K562 (cell line): Measurements from ENCODE around the gene SLAMF7. TPM values are rescaled to one million over a fixed set of nuclear protein-coding genes. Genes with fewer than 3 reads are reported as not detected.

Experiments used
- ATAC-seq: fragments of 200-7000 bp; cut with Tn5 transposase; 3 replicates; pipeline ENCODE4 v1.9.1; 2020; ENCODE audit warnings: moderate library complexity
- BruUV-seq: library from RNA; stranded (reverse); fragments of 400-500 nt; replicated peaks from 2 replicates; lab custom pipeline; 2021; lab: Mats Ljungman, UMichigan
- CTCF ChIA-PET: fragments of 300-600 bp; formaldehyde crosslinking; extraction: SDS; loops from one replicate; lab custom pipeline; 2021; ENCODE audit warnings: low intra/inter-chr PET ratio; lab: Yijun Ruan, JAX
- POLR2A ChIA-PET: fragments of 300-600, 350-650 bp; sonication (Branson Sonifier 250); formaldehyde crosslinking; extraction: SDS; loops from one replicate; lab custom pipeline; 2021; ENCODE audit warnings: antibody characterized with exemption, inconsistent platforms; lab: Yijun Ruan, JAX
- DNase-seq, 4 experiments: peaks; one replicate each; pipeline versions ENCODE4 v3.0.0 to v3.0.0-alpha.2; 2011 to 2018; ENCODE audit warnings: low spot score in 3 of 4, mixed read lengths in 3 of 4; ENCODE audit errors: extremely low read depth in 1 of 4
- FAIRE-seq: peaks from 2 replicates; lab custom pipeline; 2011; peaks lifted over from hg19 to GRCh38; lab: Jason Lieb, UNC
- H2AFZ ChIP-seq: 2 replicates; pipeline ENCODE4 v1.6.0; 2011; ENCODE audit warnings: low read depth, low read length, control low read depth, inconsistent platforms
- H3K27ac ChIP-seq: fragments of 200-600 bp; 3 replicates; pipeline ENCODE4 v1.8.0; 2011; ENCODE audit warnings: low read depth, mild to moderate bottlenecking, control low read depth, inconsistent platforms, low read length, moderate library complexity, mixed read lengths; ENCODE audit errors: extremely low read depth
- H3K27me3 ChIP-seq, 2 experiments: fragments of 300-600 bp in 1 of 2; 2 replicates in 1 of 2; 3 replicates in 1 of 2; pipeline versions ENCODE4 v1.6.0 to v1.8.0; 2011; ENCODE audit warnings: inconsistent platforms in 2 of 2, low read length in 2 of 2, mild to moderate bottlenecking in 1 of 2, mixed read lengths in 1 of 2, moderate library complexity in 1 of 2; ENCODE audit not compliant: control insufficient read depth in 2 of 2, insufficient read depth in 2 of 2
- H3K36me3 ChIP-seq: fragments of 300-600 bp; 3 replicates; pipeline ENCODE4 v1.8.0; 2011; ENCODE audit warnings: mild to moderate bottlenecking, low read length, inconsistent platforms; ENCODE audit not compliant: control insufficient read depth, insufficient read depth
- H3K4me1 ChIP-seq, 2 experiments: fragments of 200-600 bp in 1 of 2; replicated peaks in 1 of 2; 2 replicates in 1 of 2; 3 replicates in 1 of 2; pipeline versions ENCODE4 v1.5.1 to v1.8.0; 2011; ENCODE audit warnings: inconsistent platforms in 2 of 2, low read length in 2 of 2, mild to moderate bottlenecking in 1 of 2, mixed read lengths in 1 of 2, moderate library complexity in 1 of 2; ENCODE audit not compliant: control insufficient read depth in 2 of 2, insufficient read depth in 2 of 2
- H3K4me2 ChIP-seq: 2 replicates; pipeline ENCODE4 v1.6.1; 2011; ENCODE audit warnings: low read length, control low read depth, inconsistent platforms, mixed read lengths; ENCODE audit not compliant: insufficient read depth
- H3K4me3 ChIP-seq: fragments of 200-600 bp; sonication (generic), shearing (Covaris generic); 2 replicates; pipeline ENCODE4 v1.5.1; 2016; ENCODE audit warnings: control low read depth, inconsistent platforms
- H3K79me2 ChIP-seq: fragments of 200-600 bp; 3 replicates; pipeline ENCODE4 v1.8.0; 2011; ENCODE audit warnings: low read length, inconsistent platforms; ENCODE audit not compliant: control insufficient read depth, insufficient read depth
- H3K9ac ChIP-seq, 2 experiments: 2 replicates each; pipeline versions ENCODE4 v1.6.0 to v1.6.1; 2011; ENCODE audit warnings: low read depth in 2 of 2, low read length in 2 of 2, control low read depth in 1 of 2, inconsistent platforms in 1 of 2, mild to moderate bottlenecking in 1 of 2, mixed read lengths in 1 of 2; ENCODE audit not compliant: insufficient read depth in 1 of 2
- H3K9me1 ChIP-seq: one replicate; pipeline ENCODE4 v1.6.0; 2011; ENCODE audit warnings: inconsistent platforms, mild to moderate bottlenecking, low read length, moderate library complexity; ENCODE audit not compliant: control insufficient read depth, insufficient read depth
- H3K9me3 ChIP-seq: replicated peaks from 2 replicates; pipeline ENCODE4 v1.5.1; 2011; ENCODE audit warnings: low read depth, low read length, inconsistent platforms; ENCODE audit not compliant: control insufficient read depth, insufficient read depth
- H4K20me1 ChIP-seq: replicated peaks from 2 replicates; pipeline ENCODE4 v1.6.1; 2011; ENCODE audit warnings: low read length, inconsistent platforms, mixed read lengths; ENCODE audit not compliant: control insufficient read depth, insufficient read depth
- BDP1 ChIP-seq: IDR thresholded peaks from 3 replicates; pipeline ENCODE4 v1.6.1; 2011; ENCODE audit not compliant: insufficient read length, insufficient read depth
- CC2D1A ChIP-seq: fragments of 450-650 bp; IDR thresholded peaks from 2 replicates; pipeline ENCODE4 v1.6.1; 2017; ENCODE audit warnings: mild to moderate bottlenecking
- CREBBP ChIP-seq: IDR thresholded peaks from one replicate; pipeline ENCODE4 v1.6.1; 2012; ENCODE audit warnings: low read depth, mild to moderate bottlenecking, control low read depth, inconsistent platforms, low read length
- MAFK ChIP-seq: IDR thresholded peaks from 2 replicates; pipeline ENCODE4 v1.6.1; 2011; ENCODE audit warnings: low read length, improper control_type of control experiment
- NFRKB ChIP-seq: fragments of 450-650 bp; IDR thresholded peaks from 2 replicates; pipeline ENCODE4 v1.6.1; 2016; ENCODE audit warnings: low read depth
- TGIF2 ChIP-seq: sonication (generic); formaldehyde crosslinking; IDR thresholded peaks from 2 replicates; pipeline ENCODE4 v1.8.1; 2022; ENCODE audit warnings: mild to moderate bottlenecking, missing genetic modification reagents, moderate library complexity
- ZC3H11A ChIP-seq: IDR thresholded peaks from 2 replicates; pipeline ENCODE4 v1.6.1; 2012; ENCODE audit warnings: low read depth, low read length, improper control_type of control experiment
- WGBS: fragments of 100-300 bp; shearing (Covaris generic); methylation state at CpG from one replicate; pipeline ENCODE4 v1.1.6; 2016; ENCODE audit warnings: low coverage, mixed read lengths; ENCODE audit not compliant: insufficient coverage; ENCODE audit errors: missing lambda C conversion rate; 5-methylcytosine and 5-hydroxymethylcytosine counted together
- in situ Hi-C: fragments of 300-500 bp; cut with MboI; formaldehyde crosslinking; loops from 4 replicates; pipeline ENCODE4 v1.15.0; 2018; ENCODE audit warnings: inconsistent platforms, mixed read lengths
- intact Hi-C: fragments of 100-400 bp; cut with micrococcal nuclease; formaldehyde crosslinking; loops from 2 replicates; pipeline ENCODE4 v1.14.2; 2022
- polyA plus RNA-seq, 8 experiments: library from polyadenylated mRNA; depleted of rRNA in 4 of 8; stranded (reverse) in 5 of 8; unstranded in 3 of 8; fragments of >200 nt; fragmentation: Nextera tagmentation in 2 of 8; fragmentation: Illumina TruSeq in 1 of 8; extraction: Ambion mirVana in 2 of 8; extraction: Trizol in 1 of 8; gene quantifications; 2 replicates each; pipeline versions ENCODE4 v1.2.1 to v1.2.3, GENCODE V29; 2011 to 2014; ENCODE audit warnings: inconsistent platforms in 1 of 8, missing spikeins in 1 of 8
- total RNA-seq, 7 experiments: library from RNA; depleted of rRNA in 6 of 7; stranded (reverse); fragments of >200 nt in 6 of 7; fragmentation: Illumina TruSeq in 2 of 7; extraction: Trizol in 2 of 7; gene quantifications; 2 replicates each; pipeline versions ENCODE4 v1.2.1 to v1.2.3, GENCODE V29; 2011 to 2021; ENCODE audit warnings: low replicate concordance in 1 of 7
- TF ChIP-seq, protein P1 (sequence below): sonication (generic); formaldehyde crosslinking; IDR thresholded peaks from 2 replicates; pipeline ENCODE4 v1.8.0; 2023; ENCODE audit warnings: mild to moderate bottlenecking, missing genetic modification reagents
- TF ChIP-seq, protein P2 (sequence below): sonication (generic); formaldehyde crosslinking; IDR thresholded peaks from 2 replicates; pipeline ENCODE4 v1.8.1; 2022; ENCODE audit warnings: missing genetic modification reagents
- TF ChIP-seq, protein P3 (sequence below): sonication (generic); formaldehyde crosslinking; IDR thresholded peaks from 2 replicates; pipeline ENCODE4 v1.8.0; 2022; ENCODE audit warnings: mild to moderate bottlenecking, missing genetic modification reagents
- TF ChIP-seq, protein P4 (sequence below): sonication (generic); formaldehyde crosslinking; IDR thresholded peaks from 2 replicates; pipeline ENCODE4 v1.8.0; 2022; ENCODE audit warnings: mild to moderate bottlenecking, missing genetic modification reagents

Gene SLAMF7
- total and polyA plus RNA-seq, 9 of the 15 experiments (the other 6 are each of a cell fraction or from before 2014, with no cell fraction given), result 0.11 to 1.2 (median 0.22) TPM; not detected in 2

DNA sequence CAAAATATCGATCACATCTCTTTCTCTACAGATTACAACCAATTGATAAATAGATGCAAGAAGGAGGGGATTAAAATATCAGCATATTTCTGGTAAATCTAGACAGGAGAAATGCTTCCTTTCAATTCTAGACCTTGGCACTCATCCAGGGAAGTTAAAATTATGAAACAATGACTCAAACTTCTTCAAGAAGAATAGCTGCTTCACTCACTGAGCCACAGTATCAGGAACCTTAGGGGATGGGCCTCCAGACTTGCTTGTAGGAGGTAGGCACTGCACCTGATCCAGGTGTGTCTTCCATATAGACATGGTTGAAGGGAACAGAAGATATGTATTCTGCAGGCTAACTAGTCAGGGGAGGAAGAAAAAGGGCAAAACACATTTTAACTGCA lies 9.8 kb downstream of the SLAMF7 start:
- no peaks in the 10 kb centered on the region for H3K79me2 ChIP-seq
- intact Hi-C loops, result no loop called here
- H3K9ac ChIP-seq, result no peak overlapping the region
- no TSS peak for BruUV-seq
- H2AFZ ChIP-seq, result no peak overlapping the region
- in situ Hi-C loops, result no loop called here
- H3K4me3 ChIP-seq, result no peak overlapping the region
- H3K27me3 ChIP-seq, result peaks cover 10 to 16% of the 10 kb centered on the region in 2 experiments; a peak in 3 of 5 replicates
- ATAC-seq (no peak), DNase-seq (no peak), FAIRE-seq (no peak)
- no peaks in the 10 kb centered on the region for H3K36me3 ChIP-seq
- no peaks in the 10 kb centered on the region for H3K4me1 ChIP-seq
- no peaks in the 10 kb centered on the region for H3K9me3 ChIP-seq
- TF ChIP-seq TGIF2, result no peak
- TF ChIP-seq ZC3H11A, result no peak
- TF ChIP-seq CREBBP, result no peak
- TF ChIP-seq, protein P1, sequence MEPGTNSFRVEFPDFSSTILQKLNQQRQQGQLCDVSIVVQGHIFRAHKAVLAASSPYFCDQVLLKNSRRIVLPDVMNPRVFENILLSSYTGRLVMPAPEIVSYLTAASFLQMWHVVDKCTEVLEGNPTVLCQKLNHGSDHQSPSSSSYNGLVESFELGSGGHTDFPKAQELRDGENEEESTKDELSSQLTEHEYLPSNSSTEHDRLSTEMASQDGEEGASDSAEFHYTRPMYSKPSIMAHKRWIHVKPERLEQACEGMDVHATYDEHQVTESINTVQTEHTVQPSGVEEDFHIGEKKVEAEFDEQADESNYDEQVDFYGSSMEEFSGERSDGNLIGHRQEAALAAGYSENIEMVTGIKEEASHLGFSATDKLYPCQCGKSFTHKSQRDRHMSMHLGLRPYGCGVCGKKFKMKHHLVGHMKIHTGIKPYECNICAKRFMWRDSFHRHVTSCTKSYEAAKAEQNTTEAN (CRISPR knock-in tag), result no peak
- TF ChIP-seq, protein P2, sequence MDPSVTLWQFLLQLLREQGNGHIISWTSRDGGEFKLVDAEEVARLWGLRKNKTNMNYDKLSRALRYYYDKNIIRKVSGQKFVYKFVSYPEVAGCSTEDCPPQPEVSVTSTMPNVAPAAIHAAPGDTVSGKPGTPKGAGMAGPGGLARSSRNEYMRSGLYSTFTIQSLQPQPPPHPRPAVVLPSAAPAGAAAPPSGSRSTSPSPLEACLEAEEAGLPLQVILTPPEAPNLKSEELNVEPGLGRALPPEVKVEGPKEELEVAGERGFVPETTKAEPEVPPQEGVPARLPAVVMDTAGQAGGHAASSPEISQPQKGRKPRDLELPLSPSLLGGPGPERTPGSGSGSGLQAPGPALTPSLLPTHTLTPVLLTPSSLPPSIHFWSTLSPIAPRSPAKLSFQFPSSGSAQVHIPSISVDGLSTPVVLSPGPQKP (CRISPR knock-in tag), result no peak
- TF ChIP-seq, protein P3, sequence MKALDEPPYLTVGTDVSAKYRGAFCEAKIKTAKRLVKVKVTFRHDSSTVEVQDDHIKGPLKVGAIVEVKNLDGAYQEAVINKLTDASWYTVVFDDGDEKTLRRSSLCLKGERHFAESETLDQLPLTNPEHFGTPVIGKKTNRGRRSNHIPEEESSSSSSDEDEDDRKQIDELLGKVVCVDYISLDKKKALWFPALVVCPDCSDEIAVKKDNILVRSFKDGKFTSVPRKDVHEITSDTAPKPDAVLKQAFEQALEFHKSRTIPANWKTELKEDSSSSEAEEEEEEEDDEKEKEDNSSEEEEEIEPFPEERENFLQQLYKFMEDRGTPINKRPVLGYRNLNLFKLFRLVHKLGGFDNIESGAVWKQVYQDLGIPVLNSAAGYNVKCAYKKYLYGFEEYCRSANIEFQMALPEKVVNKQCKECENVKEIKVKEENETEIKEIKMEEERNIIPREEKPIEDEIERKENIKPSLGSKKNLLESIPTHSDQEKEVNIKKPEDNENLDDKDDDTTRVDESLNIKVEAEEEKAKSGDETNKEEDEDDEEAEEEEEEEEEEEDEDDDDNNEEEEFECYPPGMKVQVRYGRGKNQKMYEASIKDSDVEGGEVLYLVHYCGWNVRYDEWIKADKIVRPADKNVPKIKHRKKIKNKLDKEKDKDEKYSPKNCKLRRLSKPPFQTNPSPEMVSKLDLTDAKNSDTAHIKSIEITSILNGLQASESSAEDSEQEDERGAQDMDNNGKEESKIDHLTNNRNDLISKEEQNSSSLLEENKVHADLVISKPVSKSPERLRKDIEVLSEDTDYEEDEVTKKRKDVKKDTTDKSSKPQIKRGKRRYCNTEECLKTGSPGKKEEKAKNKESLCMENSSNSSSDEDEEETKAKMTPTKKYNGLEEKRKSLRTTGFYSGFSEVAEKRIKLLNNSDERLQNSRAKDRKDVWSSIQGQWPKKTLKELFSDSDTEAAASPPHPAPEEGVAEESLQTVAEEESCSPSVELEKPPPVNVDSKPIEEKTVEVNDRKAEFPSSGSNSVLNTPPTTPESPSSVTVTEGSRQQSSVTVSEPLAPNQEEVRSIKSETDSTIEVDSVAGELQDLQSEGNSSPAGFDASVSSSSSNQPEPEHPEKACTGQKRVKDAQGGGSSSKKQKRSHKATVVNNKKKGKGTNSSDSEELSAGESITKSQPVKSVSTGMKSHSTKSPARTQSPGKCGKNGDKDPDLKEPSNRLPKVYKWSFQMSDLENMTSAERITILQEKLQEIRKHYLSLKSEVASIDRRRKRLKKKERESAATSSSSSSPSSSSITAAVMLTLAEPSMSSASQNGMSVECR (CRISPR knock-in tag), result no peak
- TF ChIP-seq, protein P4, sequence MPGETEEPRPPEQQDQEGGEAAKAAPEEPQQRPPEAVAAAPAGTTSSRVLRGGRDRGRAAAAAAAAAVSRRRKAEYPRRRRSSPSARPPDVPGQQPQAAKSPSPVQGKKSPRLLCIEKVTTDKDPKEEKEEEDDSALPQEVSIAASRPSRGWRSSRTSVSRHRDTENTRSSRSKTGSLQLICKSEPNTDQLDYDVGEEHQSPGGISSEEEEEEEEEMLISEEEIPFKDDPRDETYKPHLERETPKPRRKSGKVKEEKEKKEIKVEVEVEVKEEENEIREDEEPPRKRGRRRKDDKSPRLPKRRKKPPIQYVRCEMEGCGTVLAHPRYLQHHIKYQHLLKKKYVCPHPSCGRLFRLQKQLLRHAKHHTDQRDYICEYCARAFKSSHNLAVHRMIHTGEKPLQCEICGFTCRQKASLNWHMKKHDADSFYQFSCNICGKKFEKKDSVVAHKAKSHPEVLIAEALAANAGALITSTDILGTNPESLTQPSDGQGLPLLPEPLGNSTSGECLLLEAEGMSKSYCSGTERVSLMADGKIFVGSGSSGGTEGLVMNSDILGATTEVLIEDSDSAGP (CRISPR knock-in tag), result no peak
- TF ChIP-seq MAFK, result no peak
- TF ChIP-seq NFRKB, result no peak
- TF ChIP-seq BDP1, result no peak
- no peak for TF ChIP-seq CC2D1A
- H3K27ac ChIP-seq, result no peak overlapping the region
- no peaks in the 10 kb centered on the region for H3K9me1 ChIP-seq
- H3K4me2 ChIP-seq, result no peak overlapping the region
- ChIA-PET CTCF (no interaction called here), POLR2A (interaction anchor here (1.0 kb wide), 1 partner anchor 23 kb away, joined by 3 read pairs; no protein-coding TSS in a partner anchor)
- WGBS, result 4% methylated on average over 1 of the region's 1 CpG
- no peaks in the 10 kb centered on the region for H4K20me1 ChIP-seq
